Activated CD4-positive, alpha-beta T cell treated with anti-CD3 and anti-CD28 coated beads, Interleukin-2, amount 50 U/mL, for 1 hour (primary cell): ENCODE results near the gene DCAF8L2.
"Not testable (repeated sequence)": the region's sequence is repeated elsewhere in the genome, so short reads cannot be mapped to it uniquely, and the experiment has no call there.

ENCODE experiments used
- DNase-seq: peaks from one replicate; pipeline ENCODE4 v3.0.0-alpha.2; 2020

DCAF8L2 gene

DNA sequence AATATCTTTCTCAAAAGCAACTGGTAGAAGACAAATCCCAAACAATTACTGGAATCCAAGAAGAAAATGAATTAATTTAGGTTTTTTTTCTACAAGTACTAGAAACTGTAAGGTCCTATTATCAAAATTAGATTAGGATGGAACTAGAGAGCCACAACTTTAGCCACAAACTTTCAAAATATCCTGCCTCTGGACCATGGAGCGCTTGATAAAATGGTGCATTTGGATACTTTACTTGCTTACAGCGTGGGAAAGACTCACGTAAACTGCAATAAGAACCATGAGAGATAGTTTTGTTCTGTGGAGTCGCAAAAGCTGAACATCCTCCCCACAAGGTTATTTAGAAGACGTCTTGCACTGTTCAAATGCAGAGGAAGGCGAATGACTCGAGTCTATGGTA lies at the start of gene DCAF8L2:
Gene DCAF8L2, plus strand, starts transcription at position 301 of the 400 bp plus-strand sequence. CDS start 156,552 bp downstream, outside the sequence.
- no peak for DNase-seq

GRCh38 chrX:27541161-27541560 lies 49.0 kb upstream of the DCAF8L2 start:
- DNase-seq = not testable (repeated sequence)

DNA sequence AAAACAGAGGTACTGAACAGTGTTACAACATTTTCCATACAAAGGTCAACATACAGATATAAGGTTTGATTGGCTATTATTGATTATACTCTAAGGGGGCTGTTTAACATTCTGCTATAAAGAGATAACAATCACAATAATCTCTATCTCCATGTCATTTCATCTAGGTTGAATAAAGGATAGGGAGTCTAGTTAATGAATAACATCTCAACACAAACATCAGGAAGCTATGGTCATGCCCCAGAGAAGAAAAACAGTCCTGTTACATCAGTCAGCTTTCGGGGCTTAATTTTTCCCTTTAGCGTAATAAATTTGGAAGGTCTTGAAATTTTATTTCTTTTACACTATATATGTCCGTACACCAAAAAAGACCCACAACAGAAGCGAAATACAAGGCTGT lies 41.5 kb upstream of the DCAF8L2 start:
- DNase-seq = no peak

GRCh38 chrX:27549688-27550087 lies 40.5 kb upstream of the DCAF8L2 start:
- no peak for DNase-seq

DNA sequence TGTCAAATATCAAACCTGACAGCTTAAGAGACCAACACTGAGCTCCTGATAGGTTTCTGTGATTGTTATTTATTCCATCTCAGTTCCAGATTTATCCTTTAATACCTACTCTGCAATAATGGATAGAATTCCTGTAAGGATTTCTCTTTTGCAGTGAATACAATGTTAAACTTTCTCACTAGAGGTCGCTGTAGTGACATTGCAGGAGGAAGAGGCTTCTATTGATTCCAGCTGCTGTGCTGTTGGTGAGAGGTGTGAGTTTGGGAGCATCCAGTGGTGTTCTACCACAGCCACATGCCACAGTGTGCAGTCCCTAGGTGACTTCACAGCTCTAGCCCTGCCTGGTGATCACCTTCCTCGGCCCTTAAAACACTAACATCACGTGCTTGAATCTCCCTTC lies 34.6 kb upstream of the DCAF8L2 start:
- no peak for DNase-seq

- no peak for DNase-seq
Observed at GRCh38 chrX:27565992-27566391, 24.2 kb upstream of the DCAF8L2 start.

DNA sequence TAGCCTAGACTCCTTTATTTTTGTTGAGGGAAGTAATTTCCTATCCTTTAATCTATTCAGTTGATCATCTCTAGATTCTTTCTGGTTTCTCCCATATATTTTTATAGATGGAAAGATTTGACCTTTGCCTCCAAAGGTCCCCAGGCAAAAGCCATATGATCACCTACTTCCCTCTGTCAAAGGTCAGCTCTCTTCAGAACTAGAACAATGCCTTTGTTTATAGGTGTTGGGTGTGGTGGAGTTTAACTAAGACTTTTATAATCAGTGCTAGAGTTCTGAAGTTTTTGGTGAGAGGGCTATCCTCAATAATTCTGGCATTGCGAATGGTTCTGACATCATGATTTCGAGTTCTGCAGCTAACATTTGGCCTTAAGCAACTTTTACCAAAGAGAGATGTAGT lies 19.0 kb upstream of the DCAF8L2 start:
- DNase-seq = no peak

DNA sequence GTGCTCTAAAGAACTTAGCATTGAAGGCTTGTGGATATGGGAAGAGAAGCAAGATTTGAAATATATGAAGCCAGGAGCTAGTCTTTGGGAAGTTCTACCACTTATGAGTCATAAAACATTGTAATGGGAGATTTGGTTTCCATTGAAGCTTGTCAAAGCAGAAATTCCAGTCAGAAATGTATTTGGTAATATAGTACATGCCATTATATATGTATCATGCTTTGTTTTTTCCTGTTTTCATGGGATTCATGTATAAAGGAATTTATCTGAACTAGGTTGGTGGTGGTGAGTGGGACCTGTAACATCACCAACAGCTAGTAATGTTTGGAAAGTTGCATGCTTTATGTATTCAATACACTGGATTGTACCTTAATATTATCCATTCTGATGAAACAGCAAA lies 14.6 kb upstream of the DCAF8L2 start:
- DNase-seq = no peak

GRCh38 chrX:27583976-27584375 lies 6.2 kb upstream of the DCAF8L2 start:
- DNase-seq = no peak

DNA sequence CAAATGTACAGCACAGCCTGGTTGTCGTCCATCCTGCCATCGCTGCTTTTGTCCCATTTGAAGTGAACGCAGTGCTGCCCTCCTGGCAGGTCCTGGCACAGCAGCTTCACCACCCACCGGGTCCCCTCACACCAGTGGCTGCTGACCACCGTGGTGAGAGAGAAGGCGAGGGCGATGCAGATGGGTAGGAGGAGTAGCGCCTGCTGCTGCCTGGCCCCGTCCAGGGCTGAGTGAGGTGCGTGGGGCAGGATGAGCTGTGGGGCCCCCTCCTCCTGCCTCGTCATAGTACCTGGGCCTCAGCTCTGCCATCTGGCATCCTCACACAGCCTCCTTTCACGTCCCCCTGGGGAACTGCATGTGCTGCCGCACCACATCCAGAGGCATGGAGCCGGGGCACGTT lies 1.8 kb downstream of the DCAF8L2 start:
- no peak for DNase-seq

GRCh38 chrX:27597508-27597907 lies 7.4 kb downstream of the DCAF8L2 start:
- no peak for DNase-seq

DNA sequence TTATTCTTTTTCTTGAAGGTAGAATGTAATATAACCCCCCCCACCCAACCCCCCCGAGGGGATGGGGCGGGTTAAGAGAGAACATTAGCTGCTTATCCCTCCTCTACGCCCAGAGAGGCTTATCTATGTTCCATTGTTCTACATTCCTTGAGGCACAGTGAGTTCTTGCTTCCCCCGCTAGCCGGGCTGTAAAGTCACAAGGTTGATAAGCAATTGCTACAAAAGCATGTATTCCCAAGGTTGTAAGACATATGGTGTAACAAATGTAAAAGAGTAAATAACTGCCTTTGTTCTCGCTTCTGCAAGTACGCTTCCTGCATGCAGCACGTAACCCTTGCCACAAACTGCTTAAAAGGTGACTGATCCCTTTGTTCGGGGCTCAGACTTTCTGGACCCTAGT lies 8.2 kb downstream of the DCAF8L2 start:
- no peak for DNase-seq

GRCh38 chrX:27599928-27600327 lies 9.8 kb downstream of the DCAF8L2 start:
- no peak for DNase-seq

DNA sequence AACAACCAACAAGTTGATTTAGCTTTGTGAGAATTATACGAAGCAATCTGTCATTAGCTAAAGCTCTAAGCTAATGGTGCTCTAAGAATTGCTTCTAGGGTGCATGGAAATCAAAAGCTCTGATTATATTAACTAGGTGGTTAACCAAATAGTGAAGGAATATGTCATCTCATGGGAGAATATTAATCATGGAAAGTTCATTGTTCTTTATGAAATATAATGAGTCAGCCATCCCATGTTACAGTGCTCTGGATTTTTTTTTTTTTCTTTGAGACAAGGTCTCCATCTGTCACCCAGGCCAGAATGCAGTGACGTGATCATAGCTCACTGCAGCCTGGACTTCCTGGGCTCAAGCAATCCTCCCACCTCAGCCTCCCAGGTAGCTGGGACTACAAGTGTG lies 10.5 kb downstream of the DCAF8L2 start:
- no peak for DNase-seq

DNA sequence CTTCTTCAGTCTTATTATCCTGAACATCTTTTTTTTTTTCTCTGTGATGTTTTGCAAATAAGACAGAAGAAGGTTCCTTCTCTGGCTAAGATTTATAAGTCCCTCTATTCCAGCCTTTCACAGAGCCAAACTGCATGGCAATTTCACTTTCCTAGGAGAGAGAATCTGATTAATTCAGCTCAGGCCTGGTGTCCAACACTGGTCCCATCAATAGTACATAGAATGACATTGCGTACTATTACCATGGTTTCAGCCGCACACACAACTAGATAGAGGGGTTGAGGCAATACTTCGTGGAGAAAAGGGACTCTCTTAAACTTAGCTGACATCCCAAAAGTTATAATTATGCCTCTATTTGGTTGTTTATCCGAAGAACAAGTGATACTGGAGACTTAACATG lies 18.5 kb downstream of the DCAF8L2 start:
- DNase-seq = no peak

- DNase-seq = no peak
Observed at GRCh38 chrX:27619459-27619858, 29.3 kb downstream of the DCAF8L2 start.

GRCh38 chrX:27619975-27620374 lies 29.8 kb downstream of the DCAF8L2 start:
- DNase-seq = no peak

- DNase-seq = no peak
Observed at GRCh38 chrX:27622883-27623282, 32.7 kb downstream of the DCAF8L2 start.

DNA sequence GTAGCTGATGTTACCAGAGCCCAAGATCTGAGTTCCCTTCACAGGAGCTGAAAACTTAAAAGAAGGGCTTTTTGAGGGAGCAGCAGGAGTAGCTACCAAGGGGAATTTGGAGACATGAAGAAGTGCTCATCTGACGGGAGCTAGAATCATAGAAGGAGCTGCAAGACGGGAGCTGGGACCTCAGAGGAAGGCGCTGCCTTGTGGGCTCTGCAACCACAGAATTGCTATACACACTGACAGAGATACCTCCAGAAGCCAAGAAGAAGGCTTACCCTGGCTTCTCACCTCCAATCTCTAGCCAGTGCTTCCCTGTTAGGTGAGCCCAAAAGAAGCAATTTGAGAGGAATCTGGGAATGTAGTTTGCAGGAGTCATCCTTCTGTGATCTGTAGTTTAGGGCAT lies 35.9 kb downstream of the DCAF8L2 start:
- DNase-seq = no peak

- DNase-seq = no peak
Observed at GRCh38 chrX:27633328-27633727, 43.2 kb downstream of the DCAF8L2 start.

DNA sequence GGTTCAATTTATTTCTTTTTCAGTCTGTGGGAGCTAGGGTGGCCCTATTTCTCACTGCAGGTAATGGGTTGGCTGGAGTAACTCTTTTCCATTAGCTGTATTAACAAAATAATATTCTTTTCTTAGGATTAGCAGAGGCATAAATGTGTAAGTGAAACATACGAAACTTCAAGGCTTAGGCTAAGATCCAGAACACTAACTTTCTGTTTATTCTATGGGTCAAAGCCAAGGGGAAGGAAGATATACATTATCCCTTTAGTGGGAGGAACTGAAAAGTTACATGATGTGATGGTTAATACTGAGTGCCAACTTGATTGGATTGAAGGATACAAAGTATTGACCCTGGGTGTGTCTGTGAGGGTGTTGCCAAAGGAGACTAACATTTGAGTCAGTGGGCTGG lies 66.4 kb downstream of the DCAF8L2 start:
- no peak for DNase-seq

DNA sequence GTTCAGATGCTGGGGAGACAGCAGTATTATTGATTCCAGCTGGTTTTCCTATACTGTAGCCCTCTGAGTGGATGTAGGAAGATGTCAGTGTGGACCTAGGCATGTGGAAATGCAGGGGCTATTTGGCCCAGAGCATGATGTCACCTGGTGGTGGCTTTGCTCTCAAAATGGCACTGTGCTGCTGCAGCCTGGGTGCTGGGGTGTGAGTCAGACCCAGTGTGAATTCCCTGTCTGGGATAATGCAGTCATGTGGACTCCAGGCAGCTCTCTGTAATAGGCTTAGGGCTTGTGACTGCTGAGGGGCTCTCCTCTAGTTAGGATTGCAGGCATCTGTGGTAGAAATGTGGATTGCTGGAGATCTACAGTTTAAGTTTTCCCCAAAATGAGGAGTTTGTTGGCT lies 70.7 kb downstream of the DCAF8L2 start:
- DNase-seq = no peak

DNA sequence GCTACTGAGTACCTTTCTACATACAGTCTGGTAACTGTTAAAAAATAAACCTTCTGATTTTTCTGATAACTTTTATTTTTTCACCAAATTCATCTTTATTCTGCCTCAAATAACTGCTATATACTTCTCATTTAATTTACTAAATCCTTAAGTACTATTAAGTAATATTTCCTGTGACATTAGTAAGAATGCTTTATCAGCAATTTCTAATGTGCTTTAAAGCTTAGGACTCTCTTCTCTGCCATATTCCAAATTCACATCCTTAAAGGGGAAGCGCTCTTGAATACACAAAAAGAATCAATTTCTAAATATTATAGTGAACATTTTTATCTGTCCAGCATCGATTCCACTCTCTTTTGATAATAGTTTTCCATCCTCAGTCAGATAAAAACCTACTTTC lies 81.1 kb downstream of the DCAF8L2 start:
- DNase-seq = no peak

DNA sequence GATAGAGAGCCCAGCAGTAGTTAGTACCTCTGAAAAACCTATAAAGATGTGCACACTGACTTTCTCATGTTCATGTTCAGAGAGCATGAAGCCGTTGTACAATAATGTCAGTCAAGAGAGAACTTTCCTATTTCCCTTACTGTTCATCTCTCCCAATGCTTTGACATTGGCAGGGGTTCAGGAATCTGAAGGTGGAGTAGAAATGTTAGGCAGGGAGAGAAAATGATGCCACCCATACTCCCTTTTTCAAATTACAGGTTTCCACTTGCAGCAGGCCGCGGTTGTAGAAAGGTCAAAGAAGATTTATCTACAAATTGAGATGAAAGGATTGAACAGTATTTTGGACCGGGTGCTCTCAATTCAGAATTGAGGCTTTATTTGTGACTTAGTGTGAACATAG lies 84.3 kb downstream of the DCAF8L2 start:
- DNase-seq = no peak

DNA sequence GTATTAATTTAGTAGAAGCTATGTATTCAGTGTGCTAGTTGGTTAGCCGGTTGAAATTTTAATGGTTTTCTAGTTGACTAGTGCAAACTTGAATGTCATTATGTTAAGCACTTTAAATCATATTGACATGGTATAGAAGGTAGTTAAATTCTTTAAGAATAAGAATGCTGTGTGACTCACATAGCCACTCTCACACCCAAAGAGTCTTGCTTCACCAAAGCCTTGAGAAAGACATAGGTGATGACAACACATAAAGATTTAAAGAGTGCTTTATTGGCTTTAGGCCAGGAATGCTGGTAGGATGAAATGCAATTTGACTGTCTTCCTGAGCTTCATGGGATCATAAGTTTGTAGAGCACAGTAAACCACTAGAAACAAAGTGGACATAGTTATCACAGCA lies 85.3 kb downstream of the DCAF8L2 start:
- no peak for DNase-seq

GRCh38 chrX:27679281-27679680 lies 89.1 kb downstream of the DCAF8L2 start:
- no peak for DNase-seq
